Stimulated activated CD4-positive, alpha-beta T cell treated with anti-CD3 and anti-CD28 coated beads, TNF-alpha, amount 100 ng/mL, for 24 hours (primary cell): ENCODE results near the gene ZDHHC22.
"Not testable (repeated sequence)": the region's sequence is repeated elsewhere in the genome, so short reads cannot be mapped to it uniquely, and the experiment has no call there.

ENCODE experiments used
- DNase-seq, 3 experiments: peaks; one replicate each; pipeline ENCODE4 v3.0.0-alpha.2; 2020; ENCODE audit warnings: low read depth in 3 of 3

The ZDHHC22 gene

GRCh38 chr14:77141214-77142004 is at the start of gene ZDHHC22:
TSS of gene ZDHHC22 (minus strand) at chr14:77141791. CDS start at chr14:77139738, 2,053 bp downstream.
- DNase-seq: no peak

GRCh38 chr14:77190977-77191376 is 49.4 kb upstream of the ZDHHC22 start:
- DNase-seq: no peak

- no peak for DNase-seq
Observed at GRCh38 chr14:77189479-77189878, 47.9 kb upstream of the ZDHHC22 start.

- no peak for DNase-seq
Observed at GRCh38 chr14:77187649-77188012, 46.0 kb upstream of the ZDHHC22 start.

- no peak for DNase-seq
Observed at GRCh38 chr14:77186911-77187648, 45.5 kb upstream of the ZDHHC22 start.

GRCh38 chr14:77185093-77185465 is 43.5 kb upstream of the ZDHHC22 start:
- DNase-seq: no peak

- DNase-seq: no peak
Observed at GRCh38 chr14:77184396-77185092, 43.0 kb upstream of the ZDHHC22 start.

GRCh38 chr14:77183896-77184295 is 42.3 kb upstream of the ZDHHC22 start:
- DNase-seq: no peak

- peak; percentile 29 to 69 (median 33) for DNase-seq
Observed at GRCh38 chr14:77181603-77182437, 40.2 kb upstream of the ZDHHC22 start, which contains the start of gene TMEM63C. TSS of gene TMEM63C (plus strand) at chr14:77181798. CDS start at chr14:77218814, 37,016 bp downstream.

GRCh38 chr14:77180726-77181602 is 39.4 kb upstream of the ZDHHC22 start:
- DNase-seq: no peak

GRCh38 chr14:77178656-77179055 is 37.1 kb upstream of the ZDHHC22 start:
- no peak for DNase-seq

- DNase-seq: no peak
Observed at GRCh38 chr14:77177702-77178101, 36.1 kb upstream of the ZDHHC22 start.

- no peak for DNase-seq
Observed at GRCh38 chr14:77175843-77176242, 34.3 kb upstream of the ZDHHC22 start.

- DNase-seq: not testable (repeated sequence)
Observed at GRCh38 chr14:77173911-77174617, 32.5 kb upstream of the ZDHHC22 start.

GRCh38 chr14:77172916-77173315 is 31.3 kb upstream of the ZDHHC22 start:
- no peak for DNase-seq

GRCh38 chr14:77170045-77170444 is 28.5 kb upstream of the ZDHHC22 start:
- DNase-seq: no peak

- no peak for DNase-seq
Observed at GRCh38 chr14:77161011-77161410, 19.4 kb upstream of the ZDHHC22 start.

GRCh38 chr14:77158882-77159255 is 17.3 kb upstream of the ZDHHC22 start:
- DNase-seq: no peak

- DNase-seq: no peak
Observed at GRCh38 chr14:77158175-77158881, 16.7 kb upstream of the ZDHHC22 start.
